ENCODE results near the gene SCAANT1. TPM values are rescaled to one million over a fixed set of nuclear protein-coding genes. Genes with fewer than 3 reads are reported as not detected.

The SCAANT1 gene
- polyA plus RNA-seq, 3 donors: not detected

DNA sequence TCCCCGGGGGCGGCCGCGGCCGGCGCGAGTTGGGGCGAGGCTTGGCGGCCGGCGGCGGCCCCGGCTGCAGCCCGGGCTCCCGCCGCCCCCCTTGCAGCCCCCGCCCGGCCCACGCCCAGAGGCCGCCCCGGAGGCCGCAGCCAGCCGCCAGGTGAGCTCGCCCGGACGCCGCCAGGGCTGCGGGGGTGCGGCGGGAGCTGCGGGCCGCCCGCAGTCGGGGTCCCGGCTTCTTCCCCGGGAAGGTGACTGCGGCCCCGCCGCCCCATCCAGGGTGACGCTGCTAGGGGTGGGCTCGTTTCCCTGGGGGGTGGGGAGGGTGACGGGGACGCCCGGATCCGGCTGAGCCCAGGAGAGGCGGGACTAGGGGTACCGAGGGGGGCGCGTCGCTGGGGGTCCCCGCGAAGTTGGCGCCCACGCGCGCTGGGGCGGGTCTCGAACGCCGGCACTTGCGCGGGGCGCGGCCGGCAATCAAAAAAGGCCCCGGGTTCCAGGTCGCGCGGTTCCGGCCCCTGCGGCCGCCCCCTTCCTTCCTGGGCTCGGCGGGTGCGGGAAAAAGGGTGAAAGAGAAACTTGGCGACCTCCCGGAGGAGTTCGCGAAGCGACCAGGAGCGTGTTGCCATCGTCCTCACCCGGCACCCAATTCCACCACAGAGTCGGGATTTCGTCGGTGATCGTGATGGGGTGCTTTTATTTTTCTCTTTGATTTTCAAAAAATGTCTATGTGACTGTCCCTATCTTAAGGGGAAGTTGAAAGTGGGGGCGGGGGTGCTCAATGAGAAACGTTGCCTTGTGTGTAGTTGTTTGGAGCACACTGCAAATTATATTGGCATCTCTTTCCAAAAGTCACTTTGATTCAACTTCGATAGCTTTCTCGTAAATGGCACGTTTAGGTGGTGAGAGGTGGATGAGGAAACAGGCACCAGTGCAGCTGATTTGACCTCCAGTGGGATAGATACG is 47.9 kb downstream of the SCAANT1 start:
- DNase-seq: peak; percentile 44 to 48 (median 45)
- Mint-ChIP-seq H3K36me3 (peaks cover 12 to 24% of the 10 kb centered on the region in 2 donors), H3K4me1 (peaks cover 39% of the 10 kb centered on the region), H3K4me3 (peak overlapping the region; percentile 96), H3K27me3 (ENCODE audit: low read depth in 3 of 3) (peaks cover 0 to 3% (median 3%) of the 10 kb centered on the region in 3 donors), H3K27ac (peak overlapping the region; percentile 89 to 97 (median 97)), H3K9me3 (no peaks in the 10 kb centered on the region)
- TF ChIP-seq, protein P1, sequence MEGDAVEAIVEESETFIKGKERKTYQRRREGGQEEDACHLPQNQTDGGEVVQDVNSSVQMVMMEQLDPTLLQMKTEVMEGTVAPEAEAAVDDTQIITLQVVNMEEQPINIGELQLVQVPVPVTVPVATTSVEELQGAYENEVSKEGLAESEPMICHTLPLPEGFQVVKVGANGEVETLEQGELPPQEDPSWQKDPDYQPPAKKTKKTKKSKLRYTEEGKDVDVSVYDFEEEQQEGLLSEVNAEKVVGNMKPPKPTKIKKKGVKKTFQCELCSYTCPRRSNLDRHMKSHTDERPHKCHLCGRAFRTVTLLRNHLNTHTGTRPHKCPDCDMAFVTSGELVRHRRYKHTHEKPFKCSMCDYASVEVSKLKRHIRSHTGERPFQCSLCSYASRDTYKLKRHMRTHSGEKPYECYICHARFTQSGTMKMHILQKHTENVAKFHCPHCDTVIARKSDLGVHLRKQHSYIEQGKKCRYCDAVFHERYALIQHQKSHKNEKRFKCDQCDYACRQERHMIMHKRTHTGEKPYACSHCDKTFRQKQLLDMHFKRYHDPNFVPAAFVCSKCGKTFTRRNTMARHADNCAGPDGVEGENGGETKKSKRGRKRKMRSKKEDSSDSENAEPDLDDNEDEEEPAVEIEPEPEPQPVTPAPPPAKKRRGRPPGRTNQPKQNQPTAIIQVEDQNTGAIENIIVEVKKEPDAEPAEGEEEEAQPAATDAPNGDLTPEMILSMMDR (IDR thresholded peaks at IDR 0.05): no peak
- peaks cover 23% of the 10 kb centered on the region for H4K20me1 ChIP-seq (ENCODE audit: insufficient read depth, low read length)
- peak overlapping the region; percentile 79 for H2AFZ ChIP-seq (ENCODE audit: insufficient read depth, low read depth, low read length, poor library complexity, severe bottlenecking)
- peaks cover 96% of the 10 kb centered on the region for H3K79me2 ChIP-seq (ENCODE audit: insufficient read depth, low read length)
- peak overlapping the region; percentile 87 for H3K4me2 ChIP-seq (replicated peaks; ENCODE audit: extremely low read depth, low read length, poor library complexity, severe bottlenecking)
- peaks cover 0 to 13% of the 10 kb centered on the region in 2 donors for H3K36me3 ChIP-seq (replicated peaks in 1 of 2; ENCODE audit: control insufficient read depth in 1 of 2, insufficient read depth in 2 of 2, low read length in 2 of 2)
- peak overlapping the region; percentile 95 for H3K9ac ChIP-seq (ENCODE audit: insufficient read depth, low read length, poor library complexity, severe bottlenecking)
- H3K27ac ChIP-seq (ENCODE audit: low read depth in 1 of 2, low read length in 2 of 2): peak overlapping the region; percentile 85 to 93
- intact Hi-C loops (cut with micrococcal nuclease): loop anchor here (2.0 to 10.0 kb wide), 3 partner anchors 49 to 159 kb away; partner anchors contain the start of genes PSMD6 (in 1 of the 2) and SCAANT1 (in 1 of the 2)
- peak overlapping the region; percentile 83 to 92 (median 90) for H3K4me3 ChIP-seq (replicated peaks in 1 of 3; ENCODE audit: low read depth in 2 of 3, low read length in 3 of 3)
- peaks cover 22 to 26% of the 10 kb centered on the region in 2 donors for H3K4me1 ChIP-seq (ENCODE audit: control insufficient read depth in 1 of 2, insufficient read depth in 2 of 2, low read length in 2 of 2)
- no peaks in the 10 kb centered on the region for H3K9me3 ChIP-seq (replicated peaks in 1 of 2; ENCODE audit: control insufficient read depth in 1 of 2, insufficient read depth in 1 of 2, low read length in 2 of 2)
- no peaks in the 10 kb centered on the region for H3K27me3 ChIP-seq (ENCODE audit: control insufficient read depth in 2 of 2, insufficient read depth in 2 of 2, low read length in 2 of 2)
- 0% methylated on average over 58 of the region's 93 CpGs for WGBS (ENCODE audit: insufficient coverage)
